ENCODE measurements around the gene ATG7.

DNA sequence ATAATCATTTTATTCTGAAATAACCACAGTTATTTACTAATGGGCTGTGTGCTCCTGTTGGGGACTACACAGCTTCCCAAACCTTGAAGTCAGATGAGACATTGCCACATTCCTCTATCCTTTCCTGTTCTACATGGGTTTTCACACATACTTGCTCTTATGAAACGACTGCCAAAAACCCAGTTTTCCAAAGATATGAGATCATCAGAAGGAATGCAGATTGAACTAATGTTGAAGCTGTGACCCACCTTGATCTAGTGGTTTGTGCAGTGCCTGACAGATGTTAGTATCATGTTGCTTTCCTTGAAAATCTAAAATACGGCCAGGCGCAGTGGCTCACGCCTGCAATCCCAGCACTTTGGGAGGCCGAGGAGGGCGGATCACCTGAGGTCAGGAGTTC lies 226.9 kb downstream of the ATG7 start:
- TF ChIP-seq, protein P1, sequence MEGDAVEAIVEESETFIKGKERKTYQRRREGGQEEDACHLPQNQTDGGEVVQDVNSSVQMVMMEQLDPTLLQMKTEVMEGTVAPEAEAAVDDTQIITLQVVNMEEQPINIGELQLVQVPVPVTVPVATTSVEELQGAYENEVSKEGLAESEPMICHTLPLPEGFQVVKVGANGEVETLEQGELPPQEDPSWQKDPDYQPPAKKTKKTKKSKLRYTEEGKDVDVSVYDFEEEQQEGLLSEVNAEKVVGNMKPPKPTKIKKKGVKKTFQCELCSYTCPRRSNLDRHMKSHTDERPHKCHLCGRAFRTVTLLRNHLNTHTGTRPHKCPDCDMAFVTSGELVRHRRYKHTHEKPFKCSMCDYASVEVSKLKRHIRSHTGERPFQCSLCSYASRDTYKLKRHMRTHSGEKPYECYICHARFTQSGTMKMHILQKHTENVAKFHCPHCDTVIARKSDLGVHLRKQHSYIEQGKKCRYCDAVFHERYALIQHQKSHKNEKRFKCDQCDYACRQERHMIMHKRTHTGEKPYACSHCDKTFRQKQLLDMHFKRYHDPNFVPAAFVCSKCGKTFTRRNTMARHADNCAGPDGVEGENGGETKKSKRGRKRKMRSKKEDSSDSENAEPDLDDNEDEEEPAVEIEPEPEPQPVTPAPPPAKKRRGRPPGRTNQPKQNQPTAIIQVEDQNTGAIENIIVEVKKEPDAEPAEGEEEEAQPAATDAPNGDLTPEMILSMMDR (IDR thresholded peaks at IDR 0.05 in 2 of 3, conservative IDR thresholded peaks at IDR 0.05 in 1 of 3; ENCODE audit: control insufficient read depth in 2 of 3, extremely low read depth in 1 of 3, insufficient read depth in 1 of 3, low read depth in 3 of 3, low read length in 3 of 3), result no peak
- TF ChIP-seq MYB (IDR thresholded peaks at IDR 0.05; ENCODE audit: borderline replicate concordance, low read depth, low read length), result no peak
- TF ChIP-seq, protein P2, sequence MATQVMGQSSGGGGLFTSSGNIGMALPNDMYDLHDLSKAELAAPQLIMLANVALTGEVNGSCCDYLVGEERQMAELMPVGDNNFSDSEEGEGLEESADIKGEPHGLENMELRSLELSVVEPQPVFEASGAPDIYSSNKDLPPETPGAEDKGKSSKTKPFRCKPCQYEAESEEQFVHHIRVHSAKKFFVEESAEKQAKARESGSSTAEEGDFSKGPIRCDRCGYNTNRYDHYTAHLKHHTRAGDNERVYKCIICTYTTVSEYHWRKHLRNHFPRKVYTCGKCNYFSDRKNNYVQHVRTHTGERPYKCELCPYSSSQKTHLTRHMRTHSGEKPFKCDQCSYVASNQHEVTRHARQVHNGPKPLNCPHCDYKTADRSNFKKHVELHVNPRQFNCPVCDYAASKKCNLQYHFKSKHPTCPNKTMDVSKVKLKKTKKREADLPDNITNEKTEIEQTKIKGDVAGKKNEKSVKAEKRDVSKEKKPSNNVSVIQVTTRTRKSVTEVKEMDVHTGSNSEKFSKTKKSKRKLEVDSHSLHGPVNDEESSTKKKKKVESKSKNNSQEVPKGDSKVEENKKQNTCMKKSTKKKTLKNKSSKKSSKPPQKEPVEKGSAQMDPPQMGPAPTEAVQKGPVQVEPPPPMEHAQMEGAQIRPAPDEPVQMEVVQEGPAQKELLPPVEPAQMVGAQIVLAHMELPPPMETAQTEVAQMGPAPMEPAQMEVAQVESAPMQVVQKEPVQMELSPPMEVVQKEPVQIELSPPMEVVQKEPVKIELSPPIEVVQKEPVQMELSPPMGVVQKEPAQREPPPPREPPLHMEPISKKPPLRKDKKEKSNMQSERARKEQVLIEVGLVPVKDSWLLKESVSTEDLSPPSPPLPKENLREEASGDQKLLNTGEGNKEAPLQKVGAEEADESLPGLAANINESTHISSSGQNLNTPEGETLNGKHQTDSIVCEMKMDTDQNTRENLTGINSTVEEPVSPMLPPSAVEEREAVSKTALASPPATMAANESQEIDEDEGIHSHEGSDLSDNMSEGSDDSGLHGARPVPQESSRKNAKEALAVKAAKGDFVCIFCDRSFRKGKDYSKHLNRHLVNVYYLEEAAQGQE (IDR thresholded peaks at IDR 0.05; ENCODE audit: low read depth, low read length), result no peak
- TF ChIP-seq TARDBP (IDR thresholded peaks at IDR 0.05; ENCODE audit: borderline replicate concordance), result no peak
- no peak for TF ChIP-seq BRCA1 (IDR thresholded peaks at IDR 0.05; ENCODE audit: low read depth, low read length)
- no peak for TF ChIP-seq SMAD1 (IDR thresholded peaks at IDR 0.05; ENCODE audit: low read depth, partially characterized antibody)
- no peak for TF ChIP-seq CREB1 (IDR thresholded peaks at IDR 0.05; ENCODE audit: low read depth)
- no peak for TF ChIP-seq EP300 (IDR thresholded peaks at IDR 0.05; ENCODE audit: borderline replicate concordance in 1 of 2, control insufficient read depth in 1 of 2, low read depth in 2 of 2, low read length in 2 of 2)
- TF ChIP-seq GABPA (IDR thresholded peaks at IDR 0.05; ENCODE audit: low read depth), result no peak
